GM21737 (cell line): ENCODE data around the gene FBXL16.
"Not testable (repeated sequence)": the region's sequence is repeated elsewhere in the genome, so short reads cannot be mapped to it uniquely, and the experiment has no call there.

Experiments
- ATAC-seq: cut with Tn5 transposase; IDR thresholded peaks from one replicate; pipeline ENCODE4 v1.9.1; 2021; ENCODE audit warnings: mild to moderate bottlenecking, moderate library complexity; ENCODE audit not compliant: unreplicated experiment

The FBXL16 gene

DNA sequence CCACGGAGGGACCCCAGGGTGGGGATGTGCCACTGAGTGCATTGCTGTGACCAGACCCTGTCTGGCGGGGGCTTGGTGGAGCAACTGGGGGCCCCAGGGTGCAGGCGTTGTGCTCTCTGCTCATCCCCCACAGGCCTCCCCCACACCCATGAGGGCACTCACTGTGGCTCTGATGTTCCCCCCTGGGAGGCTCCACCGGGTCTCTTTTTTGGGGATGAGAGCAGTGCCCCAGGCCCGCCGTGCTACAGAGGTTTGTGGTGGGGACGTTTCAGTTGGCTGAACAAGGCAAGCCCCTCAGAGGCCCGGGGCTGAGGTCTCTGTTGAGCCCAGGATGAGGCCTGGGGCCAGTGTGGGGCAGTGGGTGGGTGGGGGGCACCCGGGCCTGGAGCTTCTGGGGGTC, 18.1 kb upstream of the FBXL16 start:
- no peak for ATAC-seq

DNA sequence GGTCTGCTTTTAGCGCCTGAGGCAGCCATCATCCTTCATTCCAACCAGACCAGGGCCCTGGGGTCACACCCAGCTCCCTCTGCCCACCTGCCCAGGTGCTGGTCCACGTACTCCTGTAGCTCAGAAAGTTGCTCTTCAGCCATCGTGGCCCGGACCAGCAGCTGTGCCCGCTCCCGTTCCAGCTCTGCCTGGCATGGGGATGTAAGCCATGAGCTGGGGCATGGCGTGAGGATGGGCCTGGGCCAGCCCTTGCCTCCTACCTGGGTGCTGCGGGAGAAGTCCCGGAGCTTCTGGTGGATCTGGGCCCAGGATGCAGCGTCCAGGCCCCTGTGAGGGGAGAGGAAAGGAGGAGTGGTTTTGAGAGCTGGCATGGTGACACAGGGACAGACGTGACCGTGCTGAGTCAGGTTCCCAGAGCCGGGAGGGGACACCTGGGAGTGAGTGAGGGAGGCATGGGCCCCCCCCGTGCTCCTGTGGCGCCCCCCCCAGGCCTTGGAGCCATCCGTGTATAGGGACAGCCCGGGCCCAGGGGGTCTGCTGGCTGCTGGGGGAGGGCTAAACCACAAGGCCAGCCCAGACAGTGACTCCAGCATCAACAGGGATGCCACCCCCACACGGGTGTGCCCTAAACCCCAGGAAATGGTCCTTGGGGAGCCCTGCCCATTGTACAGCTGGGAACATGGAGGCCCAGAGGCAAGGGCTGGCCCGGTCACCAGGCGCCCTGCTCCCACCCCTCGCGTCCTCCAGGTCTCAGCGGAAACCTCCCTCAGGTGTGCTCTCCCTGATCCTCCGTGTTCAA, 17.4 kb upstream of the FBXL16 start:
- no peak for ATAC-seq

DNA sequence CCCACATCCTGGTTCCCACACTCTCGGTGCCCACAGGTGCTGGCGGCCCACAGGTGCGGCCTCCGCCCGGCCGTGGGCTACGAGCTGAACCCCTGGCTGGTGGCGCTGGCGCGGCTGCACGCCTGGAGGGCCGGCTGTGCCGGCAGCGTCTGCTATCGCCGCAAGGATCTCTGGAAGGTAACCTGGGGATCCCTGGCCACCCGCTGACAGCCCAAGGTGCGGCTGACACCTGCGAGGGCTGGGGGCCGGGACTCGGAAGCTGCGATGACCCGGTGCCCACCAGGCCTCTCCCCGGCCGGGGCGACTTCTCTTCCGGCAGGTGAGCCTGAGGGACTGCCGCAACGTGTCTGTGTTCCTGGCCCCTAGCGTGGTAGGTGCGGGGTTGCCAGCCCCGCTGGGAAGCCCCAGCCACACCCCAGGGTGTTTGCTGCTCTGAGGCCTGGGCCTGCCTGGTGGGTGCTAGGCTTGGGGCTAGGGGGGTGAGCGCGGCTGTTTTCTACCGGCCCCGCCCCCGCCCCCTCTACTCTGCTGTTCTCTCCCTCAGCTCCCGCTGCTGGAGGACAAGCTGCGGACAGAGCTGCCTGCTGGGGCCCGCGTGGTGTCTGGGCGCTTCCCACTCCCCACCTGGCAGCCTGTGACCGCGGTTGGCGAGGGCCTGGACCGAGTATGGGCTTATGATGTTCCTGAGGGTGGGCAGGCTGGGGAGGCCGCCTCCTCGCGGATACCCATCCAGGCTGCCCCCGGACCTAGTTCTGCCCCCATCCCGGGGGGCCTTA, 16.4 kb upstream of the FBXL16 start:
- no peak for ATAC-seq

DNA sequence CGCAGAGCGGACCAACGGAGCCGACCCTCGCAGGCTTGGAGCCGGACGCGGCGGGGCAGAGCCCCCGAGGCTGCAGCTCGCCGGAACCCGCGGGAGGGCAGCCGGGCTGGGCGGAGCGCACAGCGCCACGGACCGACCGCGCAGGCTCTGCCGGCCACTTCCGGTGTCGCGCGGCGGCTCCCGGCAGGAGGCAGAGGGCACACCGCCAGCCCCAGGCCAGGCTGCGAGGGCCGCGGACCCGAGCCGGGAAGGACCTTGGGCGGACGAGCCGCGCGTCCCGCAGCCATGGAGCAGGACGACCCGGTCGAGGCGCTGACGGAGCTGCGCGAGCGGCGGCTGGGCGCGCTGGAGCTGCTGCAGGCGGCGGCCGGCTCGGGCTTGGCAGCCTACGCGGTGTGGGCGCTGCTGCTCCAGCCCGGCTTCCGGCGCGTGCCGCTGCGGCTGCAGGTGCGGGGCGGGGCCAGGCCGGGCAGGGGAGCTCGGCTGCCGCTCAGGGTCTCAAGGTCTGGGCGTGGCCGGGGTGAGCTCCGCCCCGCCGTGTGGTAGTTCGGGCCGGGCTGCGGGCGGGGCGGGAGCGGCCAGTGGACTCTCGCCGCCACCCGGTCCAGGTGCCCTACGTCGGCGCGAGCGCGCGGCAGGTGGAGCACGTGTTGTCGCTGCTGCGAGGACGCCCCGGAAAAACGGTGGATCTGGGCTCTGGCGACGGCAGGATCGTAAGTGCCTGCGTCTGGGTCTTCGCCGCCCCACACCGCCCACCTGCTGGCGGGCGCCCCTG, 15.6 kb upstream of the FBXL16 start, which contains the start of gene ANTKMT:
TSS of gene ANTKMT (plus strand) at position 157 of the 775 bp plus-strand sequence. CDS start at position 286, 129 bp downstream.
- ATAC-seq, result peak; percentile 58

DNA sequence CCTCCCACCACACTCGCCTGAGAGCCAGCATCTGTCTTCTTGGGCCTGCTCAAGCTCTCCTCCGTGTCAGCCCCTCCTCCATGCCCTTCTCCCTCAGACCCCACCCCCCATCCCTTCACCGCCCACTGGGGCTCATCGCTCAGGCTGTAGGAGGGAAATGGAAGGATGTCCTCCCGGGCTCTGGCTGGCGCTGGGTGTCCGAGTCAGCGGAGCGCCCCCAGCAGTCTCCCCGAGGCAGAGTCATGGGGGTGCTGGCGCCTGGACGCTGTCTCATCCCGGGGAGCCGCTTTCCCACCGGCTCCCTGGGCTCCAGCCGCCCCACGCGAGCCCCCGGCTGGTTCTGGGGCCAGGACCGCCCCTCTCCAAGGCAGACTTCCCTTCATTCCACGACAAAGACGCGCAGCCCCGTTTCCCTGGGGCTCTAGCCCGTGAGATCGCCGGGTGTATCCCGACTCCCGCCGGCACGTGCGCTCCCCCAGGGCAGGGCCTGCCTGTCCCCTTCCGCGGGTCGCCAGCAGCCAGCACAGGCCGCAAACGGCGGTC, 14.9 kb upstream of the FBXL16 start:
- ATAC-seq, result peak; percentile 25

DNA sequence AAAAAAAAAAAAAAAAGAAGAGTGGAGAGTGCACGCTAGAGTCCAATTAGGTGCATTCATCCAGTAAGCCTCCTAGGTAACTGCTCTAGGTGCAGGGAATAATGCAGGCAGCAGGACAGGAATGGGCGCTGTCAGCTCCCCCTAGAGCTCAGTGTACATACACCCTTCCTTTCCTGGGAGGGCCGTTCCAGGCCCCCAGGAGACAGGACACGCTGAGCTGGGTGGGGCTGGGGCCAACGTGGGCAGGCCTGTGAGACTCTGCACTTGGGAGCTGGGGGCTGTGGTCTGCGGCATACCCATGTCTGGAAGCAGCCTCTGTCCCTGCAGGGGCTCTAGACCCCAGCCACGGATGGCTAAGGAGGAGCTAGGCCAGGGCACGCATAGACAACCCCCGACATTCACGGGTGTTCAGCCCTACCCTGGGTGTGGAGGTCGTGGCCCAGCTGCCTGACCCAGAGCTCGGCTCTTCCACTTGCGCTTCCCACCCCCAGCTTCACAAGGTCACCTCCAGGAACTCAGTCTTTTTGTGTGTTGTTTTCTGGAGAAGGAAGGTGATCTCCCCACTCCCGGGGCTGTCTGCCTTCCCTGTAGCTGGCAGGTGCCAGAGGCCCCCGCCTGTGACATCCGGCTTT, 14.3 kb upstream of the FBXL16 start:
- ATAC-seq, result no peak

DNA sequence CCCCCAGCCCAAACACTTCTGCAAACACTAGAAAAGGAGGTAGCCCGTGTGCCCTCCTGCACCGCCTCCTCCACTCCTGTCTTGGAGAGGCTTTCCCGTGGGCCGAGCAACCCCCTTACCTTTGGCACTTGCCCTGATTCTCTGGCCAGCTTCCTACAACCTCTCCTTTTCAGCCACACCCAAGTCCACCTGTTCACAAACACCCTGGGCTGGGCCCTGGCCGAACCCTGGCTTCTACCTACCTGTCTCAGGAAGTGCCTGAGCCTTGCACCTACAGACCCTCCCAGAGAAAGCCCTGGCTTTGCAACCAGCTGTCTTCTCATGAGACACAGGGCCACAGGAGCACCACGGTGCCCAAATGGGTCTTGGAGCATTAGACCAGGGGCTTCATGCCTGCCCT, 13.3 kb upstream of the FBXL16 start:
- ATAC-seq, result no peak

DNA sequence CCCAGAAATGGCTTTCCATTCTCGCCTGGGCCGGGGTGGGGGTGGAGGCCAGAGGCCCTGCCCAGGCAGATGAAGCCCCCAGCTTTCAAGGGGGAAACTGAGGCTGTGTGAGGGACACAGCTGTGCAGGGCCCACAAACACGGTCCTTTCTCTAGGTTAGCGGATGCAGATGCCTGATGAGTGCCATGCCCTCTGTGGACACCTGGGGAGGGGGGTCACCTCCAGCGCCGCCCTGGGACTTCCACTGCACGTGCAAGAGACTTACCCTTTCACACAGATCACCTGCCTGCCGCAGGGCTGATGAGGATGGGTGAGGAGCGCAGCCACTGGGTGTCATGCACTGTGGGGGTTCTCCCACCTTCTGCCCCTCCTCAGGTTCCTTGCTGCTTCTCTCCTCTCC, 12.8 kb upstream of the FBXL16 start:
- no peak for ATAC-seq

DNA sequence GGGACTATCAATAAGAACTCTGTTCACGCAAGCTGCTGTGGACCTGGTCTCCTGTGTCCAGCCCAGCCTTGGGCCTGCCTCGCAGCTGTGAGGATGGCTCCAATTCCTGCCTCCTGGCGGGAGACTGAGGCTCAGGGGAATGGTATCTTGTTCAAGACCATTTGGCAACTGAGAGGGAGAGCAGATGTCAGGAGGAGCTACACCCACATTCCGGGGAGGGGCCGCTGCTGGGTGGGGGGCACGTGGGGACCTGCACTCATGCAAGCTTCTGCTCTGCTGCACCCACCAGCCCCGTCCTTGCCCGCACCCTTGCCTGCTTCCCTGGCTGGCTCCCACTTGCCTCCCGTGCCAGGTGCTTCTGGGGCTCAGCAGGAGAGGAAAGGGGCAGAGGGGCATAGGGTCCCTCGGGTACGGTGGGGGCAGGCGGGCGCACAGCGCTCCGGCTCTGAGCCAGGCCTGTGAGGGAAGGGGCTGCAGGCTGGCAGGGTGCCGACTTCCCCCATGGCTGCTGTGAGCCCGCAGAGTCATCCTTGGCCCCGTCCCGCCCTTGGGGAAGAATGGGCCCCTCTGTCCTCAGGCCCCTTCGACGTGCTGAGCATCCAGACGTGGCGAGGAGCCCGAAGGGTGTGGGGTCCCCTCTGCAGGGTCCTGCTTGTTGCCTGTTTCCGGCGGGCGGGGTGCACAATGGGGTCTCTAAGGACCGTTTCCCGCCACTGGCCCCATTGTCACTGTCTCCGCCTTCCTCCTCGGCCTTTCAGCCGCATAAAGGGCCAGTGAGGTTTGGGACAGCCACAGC, 12.0 kb upstream of the FBXL16 start:
- ATAC-seq, result no peak

DNA sequence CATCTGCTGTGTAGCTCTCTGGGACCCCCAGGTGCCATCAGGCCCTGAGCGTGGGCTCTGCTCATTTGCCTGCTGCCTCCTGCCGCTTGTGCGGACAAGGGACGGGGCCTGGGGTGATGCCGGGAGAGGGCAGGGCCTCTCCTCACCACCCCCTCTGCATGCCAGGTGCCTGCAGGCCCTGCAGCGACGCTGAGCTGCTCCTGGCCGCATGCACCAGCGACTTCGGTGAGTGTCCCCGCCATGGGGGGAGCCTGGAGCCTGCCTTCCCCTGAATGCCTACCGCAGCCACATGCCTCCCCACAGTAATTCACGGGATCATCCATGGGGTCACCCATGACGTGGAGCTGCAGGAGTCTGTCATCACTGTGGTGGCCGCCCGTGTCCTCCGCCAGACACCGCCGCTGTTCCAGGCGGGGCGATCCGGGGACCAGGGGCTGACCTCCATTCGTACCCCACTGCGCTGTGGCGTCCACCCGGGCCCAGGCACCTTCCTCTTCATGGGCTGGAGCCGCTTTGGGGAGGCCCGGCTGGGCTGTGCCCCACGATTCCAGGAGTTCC, 11.2 kb upstream of the FBXL16 start:
- no peak for ATAC-seq

DNA sequence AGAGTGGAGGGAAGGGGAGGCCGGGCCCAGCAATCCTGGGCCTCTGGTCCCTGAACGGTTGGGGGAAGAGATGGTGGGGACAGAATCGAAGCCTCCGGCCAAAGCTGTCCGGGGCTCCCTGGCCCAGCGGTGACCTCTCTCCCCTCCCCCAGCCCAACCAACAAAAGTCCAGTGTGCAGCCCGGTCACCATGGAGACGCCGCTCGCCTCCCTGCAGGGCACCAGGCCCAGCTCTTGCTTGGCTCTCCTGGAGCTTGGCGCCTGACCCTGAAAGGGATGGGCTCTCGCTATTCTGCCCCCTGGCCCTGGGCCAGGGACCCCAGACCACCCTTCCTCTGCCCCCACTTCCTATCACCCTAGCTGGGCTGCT, 10.6 kb upstream of the FBXL16 start:
- no peak for ATAC-seq

DNA sequence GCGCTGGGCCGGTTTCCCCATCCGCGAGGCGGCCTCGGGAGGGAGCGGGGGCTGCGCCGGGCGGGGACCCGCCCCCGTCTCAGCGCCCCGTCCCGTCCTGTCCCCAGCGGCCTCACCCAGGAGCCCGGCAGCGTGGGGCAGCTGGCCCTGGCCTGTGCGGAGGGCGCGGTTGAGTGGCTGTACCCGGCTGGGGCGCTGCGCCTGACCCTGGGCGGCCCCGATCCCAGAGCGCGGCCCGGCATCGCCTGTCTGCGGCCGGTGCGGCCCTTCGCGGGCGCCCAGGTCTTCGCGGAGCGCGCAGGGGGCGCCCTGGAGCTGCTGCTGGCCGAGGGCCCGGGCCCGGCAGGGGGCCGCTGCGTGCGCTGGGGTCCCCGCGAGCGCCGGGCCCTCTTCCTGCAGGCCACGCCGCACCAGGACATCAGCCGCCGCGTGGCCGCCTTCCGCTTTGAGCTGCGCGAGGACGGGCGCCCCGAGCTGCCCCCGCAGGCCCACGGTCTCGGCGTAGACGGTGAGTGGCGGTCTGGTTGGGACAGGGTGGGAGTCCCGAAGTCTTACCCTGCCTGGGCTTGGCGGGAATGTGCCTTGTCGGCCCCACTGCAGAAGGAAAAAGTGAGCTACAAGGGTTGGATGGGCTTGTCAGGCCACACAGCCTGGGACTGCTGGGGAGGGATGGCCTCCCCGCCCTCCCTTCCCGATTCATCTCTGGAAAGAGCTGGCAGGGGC, 10.0 kb upstream of the FBXL16 start:
- no peak for ATAC-seq

DNA sequence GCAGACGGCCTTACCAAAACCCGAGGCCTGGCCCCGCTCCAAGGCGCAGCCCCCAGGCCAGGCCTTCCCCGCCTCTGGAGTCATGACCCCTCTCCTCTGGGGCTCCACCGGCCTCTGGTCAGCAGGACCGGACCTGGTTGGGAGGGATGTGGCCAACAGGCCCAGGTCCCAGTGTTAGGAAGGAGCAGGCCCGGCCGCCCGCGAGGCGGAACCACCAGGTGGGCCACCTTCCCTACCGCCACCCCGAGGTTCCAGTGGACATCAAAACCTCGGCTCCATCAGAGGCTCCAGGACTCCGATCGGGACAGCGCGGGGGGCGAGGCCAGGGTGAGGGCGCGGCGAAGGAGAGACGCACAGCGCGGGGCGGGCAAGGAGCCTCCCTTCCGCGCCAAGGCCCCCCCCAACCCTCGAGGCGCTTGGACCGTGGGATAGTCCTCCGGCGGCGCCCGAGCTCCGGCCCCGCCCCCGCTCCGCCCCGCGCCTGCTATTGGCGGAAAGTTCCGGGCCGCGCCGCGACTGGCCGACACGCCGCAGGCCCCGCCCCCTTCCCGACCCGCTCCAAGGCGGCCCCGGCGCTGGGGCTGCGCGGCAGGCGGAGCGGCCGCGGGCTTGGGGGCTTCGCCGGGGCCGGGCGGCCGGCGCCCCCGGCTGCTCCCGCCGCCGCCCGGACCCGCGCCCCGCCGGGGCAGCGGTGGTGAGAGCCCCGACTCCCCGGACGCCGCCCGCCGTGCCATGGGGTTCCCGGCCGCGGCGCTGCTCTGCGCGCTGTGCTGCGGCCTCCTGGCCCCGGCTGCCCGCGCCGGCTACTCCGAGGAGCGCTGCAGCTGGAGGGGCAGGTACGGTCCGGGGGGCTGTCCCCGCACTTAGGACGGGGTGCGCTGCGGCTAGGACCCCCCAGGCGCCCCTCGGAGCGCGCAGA, 9.2 kb upstream of the FBXL16 start, which contains the start of gene METRN:
TSS of gene METRN (plus strand) at position 561 of the 919 bp plus-strand sequence. CDS start at position 733, 172 bp downstream.
- peak; percentile 66 for ATAC-seq

DNA sequence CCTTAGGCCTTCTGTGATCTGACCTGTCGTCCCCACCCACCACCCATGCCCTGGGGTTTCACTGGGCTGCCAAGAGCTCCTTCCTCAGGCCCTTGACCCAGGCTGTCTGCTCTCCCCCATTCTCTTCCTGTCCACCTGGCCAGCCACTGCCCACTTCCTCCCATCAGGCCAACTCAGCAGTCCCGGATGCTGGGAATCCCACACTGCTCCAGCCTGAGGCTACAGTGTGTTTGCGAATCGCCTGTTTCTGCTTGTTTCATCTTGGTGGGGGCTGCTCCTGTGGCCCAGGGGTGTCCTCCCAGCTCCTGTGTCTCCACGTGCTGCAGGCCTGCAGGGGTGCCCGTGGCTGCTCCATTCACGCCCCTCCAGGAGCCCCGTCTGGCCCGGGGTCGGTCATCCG, 8.5 kb upstream of the FBXL16 start:
- no peak for ATAC-seq

DNA sequence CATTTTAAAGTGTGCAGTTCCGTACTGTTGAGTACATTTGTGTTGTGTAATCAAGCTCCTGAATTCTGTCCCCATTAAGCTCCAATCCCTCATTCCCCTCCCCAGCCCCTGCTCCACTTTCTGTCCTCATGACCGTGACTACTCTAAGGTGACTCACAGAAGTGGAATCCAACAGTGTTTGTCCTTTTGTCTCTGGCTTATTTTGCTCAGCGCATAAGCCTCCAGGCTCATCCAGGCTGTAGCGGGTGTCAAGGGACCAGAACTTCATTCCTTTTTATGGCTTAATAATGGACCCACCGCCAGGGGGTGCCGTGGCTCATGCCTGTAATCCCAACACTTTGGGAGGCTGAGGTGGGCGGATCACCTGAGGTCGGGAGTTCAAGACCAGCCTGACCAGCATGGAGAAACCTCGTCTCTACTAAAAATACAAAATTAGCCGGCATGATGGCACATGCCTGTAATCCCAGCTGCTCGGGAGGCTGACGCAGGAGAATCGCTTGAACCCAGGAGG, 7.2 kb upstream of the FBXL16 start:
- ATAC-seq, result not testable (repeated sequence)

DNA sequence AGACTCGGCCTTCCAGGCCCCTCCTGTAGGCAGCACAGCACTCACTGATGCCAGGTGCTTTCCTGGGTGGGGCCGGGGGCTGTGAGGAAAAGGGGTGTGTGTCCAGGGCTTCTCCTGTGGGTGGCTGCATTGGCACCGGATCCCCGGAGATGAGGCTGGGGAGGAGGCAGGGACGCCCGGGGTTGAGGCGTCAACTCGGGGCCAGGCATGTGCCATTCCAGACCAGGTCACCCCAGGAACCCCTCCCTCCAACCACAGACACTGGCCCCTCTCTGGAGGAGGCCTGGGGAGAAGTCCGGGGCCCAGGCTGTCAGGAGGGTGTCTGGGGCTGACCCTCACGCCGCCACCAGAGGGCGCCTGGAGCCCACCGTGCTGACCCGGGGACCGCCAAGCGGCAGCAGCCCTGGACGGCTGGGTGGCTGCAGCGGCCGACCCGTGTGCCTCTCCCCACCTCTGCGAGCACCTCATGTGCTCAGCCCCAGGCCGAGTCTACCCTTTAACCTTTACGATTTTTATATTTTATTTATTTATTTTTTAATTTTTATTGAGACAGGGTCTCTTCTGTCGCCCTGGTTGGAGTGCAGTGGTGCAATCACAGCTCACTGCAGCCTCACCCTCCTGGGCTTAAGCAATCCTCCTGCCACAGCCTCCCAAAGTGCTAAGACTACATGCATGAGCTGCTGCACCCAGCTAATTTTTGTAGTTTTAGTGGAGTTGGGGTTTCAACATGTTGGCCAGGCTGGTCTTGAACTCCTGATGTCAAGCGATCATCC, 6.1 kb upstream of the FBXL16 start:
- no peak for ATAC-seq

DNA sequence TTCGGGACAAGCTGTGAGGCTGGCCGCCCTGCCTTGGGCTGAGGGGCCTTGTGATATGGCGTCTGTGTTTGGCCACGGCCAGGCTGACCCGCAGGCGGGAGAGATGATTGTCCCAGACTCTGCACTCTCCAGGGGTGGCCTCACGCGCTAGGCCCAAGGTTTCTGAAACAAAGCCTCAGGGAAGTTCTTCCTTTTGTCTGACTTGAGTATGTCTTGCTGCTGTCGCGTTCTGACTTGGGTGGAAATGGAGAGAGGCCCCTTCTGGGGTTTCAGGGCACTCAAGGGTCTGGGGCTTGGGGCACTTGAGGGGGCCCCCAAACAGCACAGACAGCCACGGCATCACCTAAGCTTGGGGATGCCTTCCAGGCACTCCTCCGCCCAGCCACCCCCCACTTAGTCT, 5.5 kb upstream of the FBXL16 start:
- no peak for ATAC-seq
